Coronary artery (tissue), 2 donors: ENCODE data around the gene LAPTM5.

Experiments
- DNase-seq: peaks from one replicate; pipeline ENCODE4 v3.0.0-alpha.2; 2017; ENCODE audit warnings: low spot score
- H3K27ac ChIP-seq, 2 donors: fragments of 200-600 bp; sonication (generic); one replicate each; pipeline ENCODE4 v1.5.1; 2016 to 2019
- H3K4me3 ChIP-seq: fragments of 200-600 bp; sonication (generic); 2 replicates; pipeline ENCODE4 v1.5.1; 2016; ENCODE audit warnings: mild to moderate bottlenecking, moderate library complexity
- TF ChIP-seq, protein P1 (sequence below): fragments of 200-600 bp; sonication (generic); IDR thresholded peaks from one replicate; pipeline ENCODE4 v1.5.1; 2019; ENCODE audit warnings: antibody characterized with exemption

Gene LAPTM5

DNA sequence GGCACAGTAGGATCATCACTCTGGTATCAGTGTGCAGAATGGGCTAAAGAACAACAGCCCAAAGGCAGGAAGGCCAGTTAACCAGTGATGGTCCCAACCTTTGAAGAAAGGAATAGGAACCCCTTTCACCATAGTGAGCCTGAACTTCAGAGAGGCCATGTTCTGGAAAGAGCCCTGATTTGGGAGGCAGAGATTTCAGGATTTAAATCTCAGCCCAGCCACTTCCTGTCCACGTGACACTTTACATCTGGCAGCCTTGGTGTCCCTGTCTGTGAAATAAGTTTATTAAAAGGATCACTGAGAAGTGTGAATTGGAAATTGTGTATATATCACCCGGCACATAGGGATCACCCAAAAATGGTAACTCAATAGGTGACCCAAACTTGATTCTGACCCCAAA is 47.2 kb downstream of the LAPTM5 start:
- DNase-seq: no peak
- H3K4me3 ChIP-seq: no peak overlapping the region
- no peak overlapping the region for H3K27ac ChIP-seq
- TF ChIP-seq, protein P1, sequence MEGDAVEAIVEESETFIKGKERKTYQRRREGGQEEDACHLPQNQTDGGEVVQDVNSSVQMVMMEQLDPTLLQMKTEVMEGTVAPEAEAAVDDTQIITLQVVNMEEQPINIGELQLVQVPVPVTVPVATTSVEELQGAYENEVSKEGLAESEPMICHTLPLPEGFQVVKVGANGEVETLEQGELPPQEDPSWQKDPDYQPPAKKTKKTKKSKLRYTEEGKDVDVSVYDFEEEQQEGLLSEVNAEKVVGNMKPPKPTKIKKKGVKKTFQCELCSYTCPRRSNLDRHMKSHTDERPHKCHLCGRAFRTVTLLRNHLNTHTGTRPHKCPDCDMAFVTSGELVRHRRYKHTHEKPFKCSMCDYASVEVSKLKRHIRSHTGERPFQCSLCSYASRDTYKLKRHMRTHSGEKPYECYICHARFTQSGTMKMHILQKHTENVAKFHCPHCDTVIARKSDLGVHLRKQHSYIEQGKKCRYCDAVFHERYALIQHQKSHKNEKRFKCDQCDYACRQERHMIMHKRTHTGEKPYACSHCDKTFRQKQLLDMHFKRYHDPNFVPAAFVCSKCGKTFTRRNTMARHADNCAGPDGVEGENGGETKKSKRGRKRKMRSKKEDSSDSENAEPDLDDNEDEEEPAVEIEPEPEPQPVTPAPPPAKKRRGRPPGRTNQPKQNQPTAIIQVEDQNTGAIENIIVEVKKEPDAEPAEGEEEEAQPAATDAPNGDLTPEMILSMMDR: no peak

DNA sequence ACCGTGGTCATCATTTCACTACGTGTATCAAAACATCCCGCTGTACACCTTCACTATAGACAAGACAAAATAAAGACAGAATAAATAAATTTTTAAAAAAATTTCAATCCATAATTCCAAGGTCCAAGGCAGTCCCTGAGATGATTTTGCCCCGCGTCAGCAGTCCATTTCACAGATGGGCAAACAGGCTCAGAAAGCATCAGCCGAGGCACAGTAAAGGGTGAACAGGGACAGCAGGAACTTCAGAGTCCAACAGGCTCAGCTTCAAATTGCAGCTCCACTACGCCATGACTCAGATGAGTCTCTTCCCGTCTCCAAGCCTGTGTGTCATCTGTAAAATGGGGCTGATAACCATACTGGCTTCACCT is 49.2 kb downstream of the LAPTM5 start:
- TF ChIP-seq, protein P1: peak; percentile 10
- Histone ChIP-seq H3K4me3 (no peak overlapping the region), H3K27ac (no peak overlapping the region)
- no peak for DNase-seq

DNA sequence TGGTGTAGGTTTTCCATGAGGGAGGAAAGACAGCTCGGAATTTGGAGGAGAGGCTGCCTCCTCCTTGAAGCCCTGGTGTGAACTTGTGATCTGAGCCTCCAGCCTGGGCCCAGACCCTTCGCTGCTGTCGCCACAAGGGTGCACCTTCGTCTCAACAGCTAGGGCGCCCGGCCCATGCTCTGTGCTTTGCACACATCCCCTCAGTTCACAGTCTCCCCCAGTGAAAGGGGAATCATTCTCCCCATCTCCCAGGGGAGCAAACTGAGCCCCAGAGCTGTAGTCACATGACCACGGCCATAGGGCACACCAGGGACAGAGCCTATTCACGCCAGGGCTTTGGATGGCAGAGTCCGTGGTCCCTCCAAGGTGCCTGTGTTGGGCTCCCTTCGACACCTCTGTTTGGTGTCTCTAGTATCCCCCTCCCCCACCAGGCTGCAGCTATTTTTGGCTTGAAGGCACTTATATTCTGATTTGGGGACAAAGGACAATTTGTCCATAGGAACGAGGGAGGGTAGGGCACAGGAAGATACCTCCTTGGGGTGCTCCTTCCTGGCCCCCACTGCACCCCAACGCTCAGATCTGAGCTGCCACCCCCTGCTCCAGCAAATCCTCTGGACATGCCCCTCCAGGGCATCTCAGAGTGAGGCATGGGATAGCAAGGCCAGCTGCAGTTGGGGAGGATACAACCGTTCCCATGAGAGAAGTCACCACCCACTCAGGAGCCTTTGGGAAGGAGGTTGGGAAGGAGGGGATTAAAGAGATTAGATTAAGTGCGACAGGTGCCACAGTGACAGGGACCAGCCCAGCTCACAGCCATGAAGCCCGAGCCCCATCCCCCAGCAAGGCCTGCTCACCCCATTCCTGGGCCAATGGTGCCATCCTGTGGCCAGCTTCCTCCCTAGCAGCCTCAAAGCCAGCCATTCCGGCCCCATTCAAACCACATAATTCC is 49.9 kb downstream of the LAPTM5 start:
- Histone ChIP-seq H3K4me3 (no peak overlapping the region), H3K27ac (no peak overlapping the region)
- TF ChIP-seq, protein P1: peak; percentile 62
- DNase-seq: no peak

DNA sequence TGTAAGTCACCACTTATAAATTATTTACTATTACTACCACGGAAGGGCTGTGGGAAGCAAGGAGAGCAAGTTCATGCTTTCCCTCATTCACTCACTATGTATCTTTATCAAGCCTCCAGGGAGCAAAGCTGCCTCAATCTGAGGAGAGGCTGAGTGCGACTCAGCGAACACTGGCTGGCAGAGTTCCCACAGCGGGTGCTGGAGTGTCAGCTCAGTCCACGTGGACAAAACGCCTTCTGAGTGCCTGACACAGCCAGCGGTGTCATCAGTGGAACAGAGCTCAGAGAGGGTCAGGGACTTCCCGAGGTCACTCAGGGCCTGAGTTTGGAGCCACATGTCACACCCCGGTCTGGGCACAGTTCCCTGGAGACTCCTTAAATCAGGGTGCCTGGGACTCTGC is 51.0 kb downstream of the LAPTM5 start:
- Histone ChIP-seq H3K27ac (no peak overlapping the region), H3K4me3 (no peak overlapping the region)
- no peak for DNase-seq
- TF ChIP-seq, protein P1: no peak

DNA sequence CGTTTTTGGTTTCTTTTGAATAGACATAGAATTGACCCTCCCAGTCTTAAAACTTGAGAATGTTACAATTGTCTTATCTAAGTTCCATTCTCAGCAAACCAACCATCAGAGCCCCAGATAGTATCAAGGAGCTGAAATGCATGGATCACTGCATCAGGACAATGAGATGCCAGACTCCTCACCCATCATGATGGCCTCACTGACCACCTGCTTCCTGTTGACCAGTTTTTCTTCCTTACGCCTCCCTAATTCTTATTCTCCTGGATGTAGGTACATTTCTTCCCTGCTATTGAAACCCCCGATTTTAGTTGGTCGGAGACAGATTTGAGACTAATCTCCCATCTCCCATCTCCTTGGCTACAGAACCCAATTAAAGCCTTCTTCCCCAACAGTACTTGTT is 51.9 kb downstream of the LAPTM5 start:
- DNase-seq: no peak
- no peak overlapping the region for H3K27ac ChIP-seq
- H3K4me3 ChIP-seq: no peak overlapping the region
- TF ChIP-seq, protein P1: no peak

DNA sequence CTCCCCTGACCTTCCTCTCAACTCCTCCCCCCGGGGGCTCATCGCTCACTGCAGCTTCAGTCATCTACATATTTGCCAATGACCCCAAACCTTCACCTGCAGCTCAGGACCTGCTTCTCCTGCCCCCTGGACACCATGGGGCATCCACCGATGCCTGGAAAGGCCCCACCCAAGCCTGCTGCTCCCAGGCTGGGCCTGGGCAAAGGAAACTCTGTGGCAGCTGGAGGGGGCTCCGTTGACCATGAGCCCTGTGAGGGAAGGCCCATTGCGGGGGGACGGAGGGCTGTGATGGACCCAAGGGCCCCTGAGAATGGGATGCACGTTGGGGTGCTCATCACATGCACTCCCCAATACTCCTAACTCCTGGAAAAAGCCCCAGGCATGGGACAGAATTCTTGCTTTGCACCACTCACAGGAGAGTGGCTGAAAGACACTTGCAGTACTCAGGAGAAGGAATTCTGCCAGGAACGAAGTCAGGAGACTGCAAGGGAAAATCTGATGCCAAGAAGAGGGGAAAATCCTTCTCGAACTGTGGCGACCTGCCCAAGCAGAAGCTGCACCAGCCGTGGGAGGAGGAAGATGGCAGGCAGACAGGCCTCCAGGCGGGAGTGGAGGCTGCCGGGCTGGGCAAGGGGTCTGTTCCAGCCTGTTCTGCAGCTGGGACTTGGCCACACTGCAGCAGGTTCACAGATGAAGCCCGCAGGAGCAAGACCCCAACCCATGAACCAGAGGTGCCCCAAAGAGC is 52.6 kb downstream of the LAPTM5 start:
- H3K4me3 ChIP-seq: no peak overlapping the region
- no peak overlapping the region for H3K27ac ChIP-seq
- no peak for DNase-seq
- TF ChIP-seq, protein P1: no peak
